ENCODE measurements around the gene MED29. TPM values are rescaled to one million over a fixed set of nuclear protein-coding genes. Genes with fewer than 3 reads are reported as not detected.
A peak's percentile ranks its signal among the peaks of the same experiment; 100 is the strongest.

Gene MED29
- polyA plus RNA-seq, 1 donor, result 36.3 TPM

- DNase-seq, result no peak
Observed at GRCh38 chr19:39397360-39398296, 6.5 kb downstream of the MED29 start.

- no peak for DNase-seq
Observed at GRCh38 chr19:39398297-39398864, 7.2 kb downstream of the MED29 start.

- DNase-seq, result no peak
Observed at GRCh38 chr19:39399668-39400050, 8.5 kb downstream of the MED29 start.

GRCh38 chr19:39400061-39400460 is 8.9 kb downstream of the MED29 start:
- DNase-seq, result no peak

- DNase-seq, result no peak
Observed at GRCh38 chr19:39401070-39401548, 9.9 kb downstream of the MED29 start.

GRCh38 chr19:39401549-39402345 is 10.6 kb downstream of the MED29 start:
- no peak for DNase-seq

GRCh38 chr19:39402346-39403300 is 11.4 kb downstream of the MED29 start:
- peak; percentile 93 for DNase-seq

- peak; percentile 92 for DNase-seq
Observed at GRCh38 chr19:39403331-39404312, 12.4 kb downstream of the MED29 start.

GRCh38 chr19:39405261-39405957 is 14.2 kb downstream of the MED29 start:
- DNase-seq, result no peak

GRCh38 chr19:39405958-39406655 is 14.9 kb downstream of the MED29 start:
- no peak for DNase-seq

- DNase-seq, result peak; percentile 79
Observed at GRCh38 chr19:39406656-39407409, 15.7 kb downstream of the MED29 start, which contains the start of gene ZFP36. ZFP36 (plus strand) TSS chr19:39406847; CDS start chr19:39406905, 58 bp downstream.

GRCh38 chr19:39407410-39407659 is 16.2 kb downstream of the MED29 start:
- no peak for DNase-seq

- no peak for DNase-seq
Observed at GRCh38 chr19:39407660-39408391, 16.6 kb downstream of the MED29 start.

- DNase-seq, result no peak
Observed at GRCh38 chr19:39408392-39409207, 17.4 kb downstream of the MED29 start.

- DNase-seq, result peak; percentile 72
Observed at GRCh38 chr19:39409208-39410016, 18.2 kb downstream of the MED29 start.

All from left kidney (tissue), 2 donors.